ENCODE measurements around the gene ZNF772.

DNA sequence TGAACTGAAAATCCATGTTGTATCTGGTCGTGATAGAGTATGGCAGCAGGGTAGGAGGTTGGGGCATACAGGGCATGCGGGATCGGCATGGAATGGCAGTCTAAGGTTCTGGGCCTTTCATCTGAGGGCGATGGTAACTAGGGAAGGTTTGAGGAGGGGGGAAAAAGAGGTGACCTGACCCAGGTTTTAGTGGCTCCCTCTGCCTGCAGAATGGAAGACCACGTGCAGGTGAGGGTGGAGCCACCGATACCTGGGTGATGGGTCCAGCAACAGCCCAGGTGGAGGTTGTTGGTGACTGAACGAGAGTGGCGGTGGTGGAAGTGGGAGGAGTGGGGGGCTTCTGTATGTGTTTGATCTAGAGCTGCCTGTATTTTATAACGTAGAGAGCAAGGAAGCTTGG, 38.4 kb downstream of the ZNF772 start:
- TF ChIP-seq, protein P1, sequence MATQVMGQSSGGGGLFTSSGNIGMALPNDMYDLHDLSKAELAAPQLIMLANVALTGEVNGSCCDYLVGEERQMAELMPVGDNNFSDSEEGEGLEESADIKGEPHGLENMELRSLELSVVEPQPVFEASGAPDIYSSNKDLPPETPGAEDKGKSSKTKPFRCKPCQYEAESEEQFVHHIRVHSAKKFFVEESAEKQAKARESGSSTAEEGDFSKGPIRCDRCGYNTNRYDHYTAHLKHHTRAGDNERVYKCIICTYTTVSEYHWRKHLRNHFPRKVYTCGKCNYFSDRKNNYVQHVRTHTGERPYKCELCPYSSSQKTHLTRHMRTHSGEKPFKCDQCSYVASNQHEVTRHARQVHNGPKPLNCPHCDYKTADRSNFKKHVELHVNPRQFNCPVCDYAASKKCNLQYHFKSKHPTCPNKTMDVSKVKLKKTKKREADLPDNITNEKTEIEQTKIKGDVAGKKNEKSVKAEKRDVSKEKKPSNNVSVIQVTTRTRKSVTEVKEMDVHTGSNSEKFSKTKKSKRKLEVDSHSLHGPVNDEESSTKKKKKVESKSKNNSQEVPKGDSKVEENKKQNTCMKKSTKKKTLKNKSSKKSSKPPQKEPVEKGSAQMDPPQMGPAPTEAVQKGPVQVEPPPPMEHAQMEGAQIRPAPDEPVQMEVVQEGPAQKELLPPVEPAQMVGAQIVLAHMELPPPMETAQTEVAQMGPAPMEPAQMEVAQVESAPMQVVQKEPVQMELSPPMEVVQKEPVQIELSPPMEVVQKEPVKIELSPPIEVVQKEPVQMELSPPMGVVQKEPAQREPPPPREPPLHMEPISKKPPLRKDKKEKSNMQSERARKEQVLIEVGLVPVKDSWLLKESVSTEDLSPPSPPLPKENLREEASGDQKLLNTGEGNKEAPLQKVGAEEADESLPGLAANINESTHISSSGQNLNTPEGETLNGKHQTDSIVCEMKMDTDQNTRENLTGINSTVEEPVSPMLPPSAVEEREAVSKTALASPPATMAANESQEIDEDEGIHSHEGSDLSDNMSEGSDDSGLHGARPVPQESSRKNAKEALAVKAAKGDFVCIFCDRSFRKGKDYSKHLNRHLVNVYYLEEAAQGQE (IDR thresholded peaks at IDR 0.05; ENCODE audit: low read depth): no peak
- TF ChIP-seq, protein P2, sequence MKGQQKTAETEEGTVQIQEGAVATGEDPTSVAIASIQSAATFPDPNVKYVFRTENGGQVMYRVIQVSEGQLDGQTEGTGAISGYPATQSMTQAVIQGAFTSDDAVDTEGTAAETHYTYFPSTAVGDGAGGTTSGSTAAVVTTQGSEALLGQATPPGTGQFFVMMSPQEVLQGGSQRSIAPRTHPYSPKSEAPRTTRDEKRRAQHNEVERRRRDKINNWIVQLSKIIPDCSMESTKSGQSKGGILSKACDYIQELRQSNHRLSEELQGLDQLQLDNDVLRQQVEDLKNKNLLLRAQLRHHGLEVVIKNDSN (IDR thresholded peaks at IDR 0.05): no peak
- no peak for TF ChIP-seq CEBPB (IDR thresholded peaks at IDR 0.05)
- no peak for TF ChIP-seq TAF1 (IDR thresholded peaks at IDR 0.05; ENCODE audit: low read depth)
- TF ChIP-seq NFIC (IDR thresholded peaks at IDR 0.05): no peak

Data from Ishikawa (cell line).